ENCODE results near the gene FBXO40. TPM values are rescaled to one million over a fixed set of nuclear protein-coding genes. Genes with fewer than 3 reads are reported as not detected.

Gene FBXO40
- total and polyA plus RNA-seq, 2 donors (not counting 1 experiment from before 2014, with no cell fraction given), result not detected

- Histone ChIP-seq H2AFZ (ENCODE audit: insufficient read depth, low read depth, low read length, poor library complexity, severe bottlenecking) (no peak within 1 kb of the TSS), H3K79me2 (ENCODE audit: control insufficient read depth, insufficient read depth, low read length) (no peaks in the 10 kb centered on the region), H3K9ac (ENCODE audit: low read length) (no peak within 1 kb of the TSS), H3K4me2 (replicated peaks; ENCODE audit: low read depth, low read length, poor library complexity, severe bottlenecking) (no peak within 1 kb of the TSS), H3K27ac (ENCODE audit: low read length in 2 of 2) (no peak within 1 kb of the TSS), H3K4me3 (ENCODE audit: control extremely low read depth in 1 of 5, extremely low read depth in 1 of 5, insufficient read depth in 1 of 5, low read depth in 2 of 5, low read length in 4 of 5) (no peak within 1 kb of the TSS), H4K20me1 (ENCODE audit: control insufficient read depth, insufficient read depth, low read length, poor library complexity, severe bottlenecking) (no peaks in the 10 kb centered on the region), H3K4me1 (ENCODE audit: control insufficient read depth in 2 of 2, insufficient read depth in 2 of 2, low read length in 2 of 2) (no peaks in the 10 kb centered on the region), H3K27me3 (replicated peaks in 1 of 4; ENCODE audit: control extremely low read depth in 1 of 4, control insufficient read depth in 3 of 4, insufficient read depth in 4 of 4, low read length in 3 of 4) (no peaks in the 10 kb centered on the region), H3K36me3 (replicated peaks in 1 of 2; ENCODE audit: control extremely low read depth in 1 of 2, control insufficient read depth in 1 of 2, extremely low read depth in 1 of 2, insufficient read depth in 2 of 2, low read length in 1 of 2) (no peaks in the 10 kb centered on the region), H3K9me3 (ENCODE audit: control extremely low read depth in 1 of 3, control insufficient read depth in 2 of 3, insufficient read depth in 1 of 3, low read length in 2 of 3) (no peaks in the 10 kb centered on the region)
- ATAC-seq (ENCODE audit: low read depth) (no peak), DNase-seq (no peak)
- ChIA-PET POLR2A (no interaction called here), CTCF (no interaction called here)
- WGBS (ENCODE audit: insufficient coverage), result 91% methylated on average over 3 of the region's 5 CpGs
- H3K4me3 Mint-ChIP-seq, result no peak within 1 kb of the TSS
- no peak for TF ChIP-seq EZH2 (IDR thresholded peaks at IDR 0.05; ENCODE audit: borderline replicate concordance, insufficient read depth, low read depth, low read length, poor library complexity, severe bottlenecking)
- no peak for TF ChIP-seq CTCF (IDR thresholded peaks at IDR 0.05)
- H3K9me3 Mint-ChIP-seq (ENCODE audit: insufficient read depth), result no peaks in the 10 kb centered on the region
- intact Hi-C loops (cut with micrococcal nuclease), result no loop called here
- no peaks in the 10 kb centered on the region for H3K27me3 Mint-ChIP-seq
- no peaks in the 10 kb centered on the region for H3K4me1 Mint-ChIP-seq
- H3K27ac Mint-ChIP-seq, result no peak within 1 kb of the TSS
These were observed 25.5 kb upstream of the FBXO40 start, which contains the start of gene ARGFX for GRCh38 chr3:121567649-121568048. TSS of gene ARGFX (plus strand) at chr3:121567949. CDS start at chr3:121570714, 2,765 bp downstream.

DNA sequence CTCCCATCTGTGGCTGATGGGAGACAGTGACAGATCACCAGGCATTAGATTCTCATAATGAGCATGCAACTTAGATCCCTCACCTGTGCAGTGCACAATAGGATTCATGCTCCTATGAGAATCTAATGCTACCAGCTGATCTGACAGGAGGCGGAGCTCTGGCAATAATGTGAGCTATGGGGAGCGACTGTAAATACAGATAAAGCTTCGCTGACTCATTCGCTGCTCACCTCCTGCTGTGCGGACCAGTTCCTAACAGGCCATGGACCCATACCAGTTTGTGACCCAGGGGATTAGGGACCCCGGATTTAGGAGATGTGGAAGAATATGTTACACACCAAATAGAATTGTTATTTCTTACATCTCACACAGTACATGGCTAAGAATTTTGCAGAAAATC, 18.7 kb upstream of the FBXO40 start:
- WGBS (ENCODE audit: insufficient coverage), result 71% methylated on average over 4 of the region's 6 CpGs
- H3K9ac ChIP-seq (ENCODE audit: low read length), result no peak overlapping the region
- H3K27me3 ChIP-seq (replicated peaks in 1 of 4; ENCODE audit: control extremely low read depth in 1 of 4, control insufficient read depth in 3 of 4, insufficient read depth in 4 of 4, low read length in 3 of 4), result no peaks in the 10 kb centered on the region
- Mint-ChIP-seq H3K4me3 (no peak overlapping the region), H3K4me1 (no peaks in the 10 kb centered on the region), H3K27me3 (no peaks in the 10 kb centered on the region), H3K9me3 (ENCODE audit: insufficient read depth) (no peaks in the 10 kb centered on the region), H3K27ac (no peak overlapping the region)
- no peaks in the 10 kb centered on the region for H3K79me2 ChIP-seq (ENCODE audit: control insufficient read depth, insufficient read depth, low read length)
- no peaks in the 10 kb centered on the region for H3K4me1 ChIP-seq (ENCODE audit: control insufficient read depth in 2 of 2, insufficient read depth in 2 of 2, low read length in 2 of 2)
- DNase-seq (no peak), ATAC-seq (ENCODE audit: low read depth) (no peak)
- ChIA-PET POLR2A (no interaction called here), CTCF (no interaction called here)
- TF ChIP-seq CTCF (IDR thresholded peaks at IDR 0.05) (no peak), EZH2 (IDR thresholded peaks at IDR 0.05; ENCODE audit: borderline replicate concordance, insufficient read depth, low read depth, low read length, poor library complexity, severe bottlenecking) (no peak)
- H3K4me3 ChIP-seq (ENCODE audit: control extremely low read depth in 1 of 5, extremely low read depth in 1 of 5, insufficient read depth in 1 of 5, low read depth in 2 of 5, low read length in 4 of 5), result no peak overlapping the region
- no peaks in the 10 kb centered on the region for H4K20me1 ChIP-seq (ENCODE audit: control insufficient read depth, insufficient read depth, low read length, poor library complexity, severe bottlenecking)
- no peaks in the 10 kb centered on the region for H3K36me3 ChIP-seq (replicated peaks in 1 of 2; ENCODE audit: control extremely low read depth in 1 of 2, control insufficient read depth in 1 of 2, extremely low read depth in 1 of 2, insufficient read depth in 2 of 2, low read length in 1 of 2)
- H3K9me3 ChIP-seq (ENCODE audit: control extremely low read depth in 1 of 3, control insufficient read depth in 2 of 3, insufficient read depth in 1 of 3, low read length in 2 of 3), result no peaks in the 10 kb centered on the region
- no peak overlapping the region for H2AFZ ChIP-seq (ENCODE audit: insufficient read depth, low read depth, low read length, poor library complexity, severe bottlenecking)
- intact Hi-C loops (cut with micrococcal nuclease), result no loop called here
- H3K4me2 ChIP-seq (replicated peaks; ENCODE audit: low read depth, low read length, poor library complexity, severe bottlenecking), result no peak overlapping the region
- no peak overlapping the region for H3K27ac ChIP-seq (ENCODE audit: low read length in 2 of 2)
